Measurements from ENCODE around the gene SLC34A1.

SLC34A1 gene

GRCh38 chr5:177432839-177433657 lies 48.8 kb downstream of the SLC34A1 start:
- DNase-seq = no peak

- DNase-seq = no peak
Observed at GRCh38 chr5:177433658-177434217, 49.5 kb downstream of the SLC34A1 start.

- no peak for DNase-seq
Observed at GRCh38 chr5:177434437-177434836, 50.2 kb downstream of the SLC34A1 start.

GRCh38 chr5:177434942-177435738 lies 50.9 kb downstream of the SLC34A1 start:
- DNase-seq = no peak

GRCh38 chr5:177435847-177436536 lies 51.8 kb downstream of the SLC34A1 start:
- DNase-seq = no peak

- no peak for DNase-seq
Observed at GRCh38 chr5:177437623-177438022, 53.4 kb downstream of the SLC34A1 start.

GRCh38 chr5:177438468-177438867 lies 54.2 kb downstream of the SLC34A1 start:
- no peak for DNase-seq

GRCh38 chr5:177439518-177440053 lies 55.4 kb downstream of the SLC34A1 start:
- no peak for DNase-seq

- no peak for DNase-seq
Observed at GRCh38 chr5:177440211-177440989, 56.2 kb downstream of the SLC34A1 start.

GRCh38 chr5:177440990-177441780 lies 57.0 kb downstream of the SLC34A1 start:
- no peak for DNase-seq

GRCh38 chr5:177442066-177442826 lies 58.0 kb downstream of the SLC34A1 start:
- DNase-seq = no peak

GRCh38 chr5:177443144-177443983 lies 59.1 kb downstream of the SLC34A1 start:
- no peak for DNase-seq

GRCh38 chr5:177444106-177445051 lies 60.1 kb downstream of the SLC34A1 start:
- DNase-seq = no peak

GRCh38 chr5:177445052-177445916 lies 61.0 kb downstream of the SLC34A1 start:
- DNase-seq = no peak

- no peak for DNase-seq
Observed at GRCh38 chr5:177445917-177446199, 61.6 kb downstream of the SLC34A1 start.

- DNase-seq = peak; percentile 65
Observed at GRCh38 chr5:177446200-177447065, 62.2 kb downstream of the SLC34A1 start, which contains the start of gene PRR7. PRR7 (plus strand) TSS chr5:177446814; CDS start chr5:177455068, 8,254 bp downstream.

Data from NCI-H774 (cell line).